Stimulated activated CD8-positive, alpha-beta memory T cell treated with anti-CD3 and anti-CD28 coated beads, Interleukin-2, amount 100 ng/mL, for 1 hour (primary cell): ENCODE data around the gene PNP.
"Not testable (repeated sequence)": the region's sequence is repeated elsewhere in the genome, so short reads cannot be mapped to it uniquely, and the experiment has no call there.

Experiments
- DNase-seq, 2 donors: peaks; one replicate each; pipeline ENCODE4 v3.0.0-alpha.2; 2020; ENCODE audit warnings: low read depth in 2 of 2

The PNP gene

DNA sequence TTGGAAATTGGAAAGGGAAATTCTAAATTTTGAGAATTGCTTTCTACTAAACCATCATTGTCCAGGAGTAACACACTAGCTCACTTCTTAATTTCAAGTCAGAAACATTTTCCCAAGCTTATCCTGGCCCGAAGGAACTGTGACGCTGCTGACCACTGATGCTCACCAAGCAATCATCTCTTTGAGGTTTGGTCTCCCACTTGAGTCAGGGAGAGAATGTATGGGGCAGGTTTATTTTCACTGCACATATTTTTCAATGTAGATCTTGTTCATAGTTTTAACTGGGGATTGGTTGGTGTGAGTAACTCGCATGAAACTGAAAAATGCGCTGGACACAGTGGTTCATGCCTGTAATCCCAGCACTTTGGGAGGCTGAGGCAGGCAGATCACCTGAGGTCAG lies 23.3 kb downstream of the PNP start:
- DNase-seq = no peak

DNA sequence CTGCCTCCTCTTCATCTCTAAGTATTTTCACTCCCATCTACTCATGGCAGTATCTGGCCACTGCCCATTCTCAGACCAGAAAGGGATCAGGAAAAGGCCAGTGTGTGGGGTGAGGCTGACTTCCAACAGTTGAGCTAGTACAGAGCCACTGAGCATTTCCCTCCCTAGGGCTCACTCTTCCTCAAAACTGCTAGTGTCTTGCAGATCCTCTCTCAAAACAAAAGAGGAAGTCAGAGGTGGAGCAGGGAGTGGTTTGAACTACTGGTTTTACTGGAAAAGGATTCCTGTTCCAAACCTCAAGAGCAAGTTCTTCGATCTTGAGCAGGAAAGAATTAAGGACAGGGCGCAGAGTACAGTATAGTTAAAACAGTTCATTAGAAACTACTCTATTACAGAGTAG lies 24.4 kb downstream of the PNP start:
- DNase-seq = no peak

DNA sequence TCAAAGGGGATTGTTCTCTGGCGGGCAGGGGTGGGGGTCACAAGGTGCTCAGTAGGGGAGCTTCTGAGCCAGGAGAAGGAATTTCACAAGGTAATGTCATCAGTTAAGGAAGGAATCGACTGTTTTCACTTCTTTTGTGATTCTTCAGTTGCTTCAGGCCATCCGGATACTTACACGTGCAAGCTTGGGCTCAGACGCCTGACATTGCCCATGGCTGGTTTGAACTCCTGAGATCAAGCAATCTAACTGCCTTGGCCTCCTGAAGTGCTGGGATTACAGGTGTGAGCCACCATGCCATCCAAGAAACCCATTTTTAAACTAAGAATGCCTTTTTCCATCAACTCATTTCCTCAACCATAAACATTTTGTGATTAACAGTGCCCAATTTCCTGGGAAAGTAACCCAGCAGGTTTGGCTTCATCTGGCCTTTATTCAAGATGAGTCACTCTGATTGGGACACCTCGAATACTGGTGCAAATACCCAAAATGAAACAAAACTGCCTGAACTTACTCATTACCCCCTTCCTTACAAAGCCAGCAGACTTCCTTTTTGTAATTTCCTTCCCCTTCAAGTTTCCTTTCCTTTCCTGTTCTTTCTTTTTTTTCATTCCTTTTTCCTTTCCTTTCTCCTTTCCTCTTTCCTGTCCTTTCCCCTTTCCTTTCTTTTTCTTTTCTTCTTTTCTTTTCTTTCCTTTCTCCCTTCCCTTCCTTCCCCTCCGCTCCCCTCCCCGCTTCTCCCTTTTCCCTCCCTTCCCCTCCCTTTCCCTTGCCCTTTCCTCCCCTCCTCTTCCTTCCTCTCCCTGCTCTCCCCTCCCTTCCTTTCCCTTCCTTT lies 25.9 kb downstream of the PNP start:
- DNase-seq = no peak

DNA sequence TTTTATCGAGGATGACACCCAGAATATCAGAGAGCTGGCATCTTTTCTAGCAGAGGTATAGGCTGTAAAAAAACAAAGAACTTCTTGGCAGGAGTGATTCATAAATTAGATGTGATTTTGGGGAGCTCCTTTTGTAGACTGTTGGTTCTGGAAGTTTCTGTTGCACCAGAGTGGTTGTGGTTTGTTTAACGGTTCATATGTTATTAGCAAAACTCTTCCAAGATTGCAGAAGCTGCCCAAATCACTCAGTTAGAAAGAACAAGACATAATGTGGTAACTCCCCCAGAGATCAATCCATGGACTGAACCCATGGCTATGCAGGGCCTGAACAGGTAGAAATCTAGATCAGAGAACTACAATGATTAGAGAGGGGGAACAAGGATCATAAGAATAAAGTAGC lies 29.4 kb downstream of the PNP start:
- DNase-seq = no peak

DNA sequence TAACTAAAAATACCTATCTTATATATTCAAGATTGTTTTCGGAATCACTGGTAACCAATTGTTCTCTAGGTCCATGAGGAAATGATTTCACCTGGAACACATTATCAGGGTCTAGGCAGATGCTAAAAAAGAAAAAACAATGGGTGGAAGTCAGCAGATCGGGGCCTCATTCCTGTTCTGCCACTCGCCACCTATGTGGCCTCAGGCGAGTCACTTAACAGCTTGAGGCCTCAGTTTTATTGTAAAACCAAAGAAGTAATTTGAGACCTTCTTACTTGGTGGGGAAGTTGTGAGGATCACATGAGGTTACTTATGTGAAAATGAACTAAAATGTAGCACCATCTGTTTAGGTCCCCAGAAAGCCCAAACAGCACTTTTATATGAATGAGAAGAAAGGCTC lies 29.9 kb downstream of the PNP start:
- DNase-seq = no peak

DNA sequence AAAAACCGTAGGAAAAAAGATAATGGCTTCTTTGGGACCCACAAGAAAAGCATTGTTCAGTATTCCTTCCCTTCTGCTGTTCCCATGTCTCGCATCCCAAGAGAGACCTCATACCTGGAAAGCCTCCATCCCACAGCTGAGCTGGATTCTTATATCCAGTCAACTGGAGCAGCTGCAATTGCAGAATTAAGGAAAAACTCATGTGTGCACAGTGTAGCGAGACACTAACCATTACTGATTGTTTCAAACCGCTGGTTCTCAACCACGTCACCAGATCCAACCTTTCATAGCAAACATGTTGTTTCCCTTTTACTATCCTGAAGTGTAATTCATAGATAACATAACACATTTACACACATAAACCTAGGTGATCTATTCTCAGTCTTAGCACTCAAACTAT lies 30.7 kb downstream of the PNP start:
- no peak for DNase-seq

DNA sequence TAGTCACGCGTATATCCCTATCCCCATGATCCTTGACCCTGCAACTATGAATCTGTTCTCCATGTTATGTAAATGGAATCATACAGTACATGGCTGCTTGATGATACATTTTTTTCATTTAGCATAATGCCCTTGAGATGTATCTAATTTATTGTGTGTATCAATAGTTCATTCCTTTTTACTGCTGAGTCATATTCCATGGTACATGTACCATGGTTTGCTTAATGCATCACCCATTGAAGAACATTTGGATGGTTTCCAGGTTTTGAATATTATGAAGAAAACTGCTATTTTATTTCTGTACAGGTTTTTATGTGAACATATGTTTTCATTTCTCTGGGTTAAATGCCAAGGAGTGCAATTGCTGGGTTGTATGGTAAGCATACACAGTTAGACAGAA lies 32.1 kb downstream of the PNP start:
- no peak for DNase-seq

DNA sequence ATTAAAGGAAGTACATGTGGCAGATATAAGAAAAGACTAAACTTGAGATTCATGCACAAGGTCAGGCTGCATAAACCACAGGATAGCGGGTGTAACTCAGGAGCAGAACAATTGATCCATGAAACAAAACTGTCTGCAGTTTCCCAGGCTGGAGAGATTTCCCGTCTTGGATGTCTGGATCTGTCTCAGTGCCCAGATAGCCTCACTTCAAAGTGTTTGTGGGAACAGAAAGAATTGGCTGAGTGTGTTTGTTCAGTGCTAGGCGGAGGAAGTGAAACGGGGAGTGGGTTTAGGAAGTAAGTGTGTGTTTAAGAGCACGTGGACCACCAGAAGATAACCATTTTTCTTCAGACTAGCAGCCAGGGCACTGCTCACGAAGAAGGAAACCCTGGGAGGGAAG lies 34.7 kb downstream of the PNP start:
- DNase-seq = no peak

DNA sequence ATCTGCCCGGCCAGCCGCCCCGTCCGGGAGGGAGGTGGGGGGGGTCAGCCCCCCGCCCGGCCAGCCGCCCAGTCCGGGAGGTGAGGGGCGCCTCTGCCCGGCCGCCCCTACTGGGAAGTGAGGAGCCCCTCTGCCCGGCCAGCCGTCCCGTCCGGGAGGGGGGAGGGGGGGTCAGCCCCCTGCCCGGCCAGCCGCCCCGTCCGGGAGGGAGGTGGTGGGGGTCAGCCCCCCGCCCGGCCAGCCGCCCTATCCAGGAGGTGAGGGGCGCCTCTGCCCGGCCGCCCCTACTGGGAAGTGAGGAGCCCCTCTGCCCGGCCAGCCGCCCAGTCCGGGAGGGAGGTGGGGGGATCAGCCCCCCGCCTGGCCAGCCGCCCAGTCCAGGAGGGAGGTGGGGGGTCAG lies 37.1 kb downstream of the PNP start:
- DNase-seq = not testable (repeated sequence)

DNA sequence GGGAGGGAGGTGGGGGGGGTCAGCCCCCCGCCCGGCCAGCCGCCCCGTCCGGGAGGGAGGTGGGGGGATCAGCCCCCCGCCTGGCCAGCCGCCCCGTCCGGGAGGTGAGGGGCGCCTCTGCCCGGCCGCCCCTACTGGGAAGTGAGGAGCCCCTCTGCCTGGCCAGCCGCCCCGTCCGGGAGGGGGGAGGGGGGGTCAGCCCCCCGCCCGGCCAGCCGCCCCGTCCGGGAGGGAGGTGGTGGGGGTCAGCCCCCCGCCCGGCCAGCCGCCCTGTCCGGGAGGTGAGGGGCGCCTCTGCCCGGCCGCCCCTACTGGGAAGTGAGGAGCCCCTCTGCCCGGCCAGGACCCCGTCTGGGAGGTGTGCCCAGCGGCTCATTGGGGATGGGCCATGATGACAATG lies 37.5 kb downstream of the PNP start:
- DNase-seq = not testable (repeated sequence)

DNA sequence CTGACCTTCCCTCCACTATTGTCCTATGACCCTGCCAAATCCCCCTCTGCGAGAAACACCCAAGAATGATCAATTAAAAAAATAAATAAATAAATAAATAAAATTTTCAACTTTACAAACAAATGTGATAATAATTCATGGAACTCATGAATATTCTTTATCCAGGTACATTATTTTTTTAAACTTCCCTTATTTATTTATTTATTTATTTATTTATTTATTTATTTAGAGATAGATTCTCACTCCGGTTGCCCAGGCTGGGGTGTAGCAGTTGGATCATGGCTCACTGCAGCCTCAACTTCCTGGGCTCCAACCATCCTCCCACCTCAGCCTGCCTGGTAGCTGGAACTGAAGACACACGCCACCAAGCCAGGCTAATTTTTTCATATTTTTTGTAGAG lies 38.3 kb downstream of the PNP start:
- DNase-seq = not testable (repeated sequence)

DNA sequence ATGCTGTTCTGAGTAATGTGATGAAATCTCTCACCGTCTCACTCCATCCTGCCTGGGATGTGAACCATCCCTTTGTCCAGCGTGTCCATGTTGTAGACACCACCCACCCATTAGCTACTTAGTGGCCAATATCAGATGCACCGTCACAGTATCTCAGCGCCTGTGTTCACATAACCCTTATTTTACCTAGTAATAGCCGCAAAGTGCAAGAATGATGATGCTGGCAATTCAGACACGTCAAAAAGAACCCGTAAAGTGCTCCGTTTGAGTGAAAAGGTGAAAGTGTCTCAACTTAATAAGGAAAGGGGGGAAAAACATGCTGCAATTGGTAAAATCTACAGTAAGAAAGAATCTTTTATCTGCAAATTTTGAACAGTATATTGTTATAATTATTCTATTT lies 39.2 kb downstream of the PNP start:
- no peak for DNase-seq

DNA sequence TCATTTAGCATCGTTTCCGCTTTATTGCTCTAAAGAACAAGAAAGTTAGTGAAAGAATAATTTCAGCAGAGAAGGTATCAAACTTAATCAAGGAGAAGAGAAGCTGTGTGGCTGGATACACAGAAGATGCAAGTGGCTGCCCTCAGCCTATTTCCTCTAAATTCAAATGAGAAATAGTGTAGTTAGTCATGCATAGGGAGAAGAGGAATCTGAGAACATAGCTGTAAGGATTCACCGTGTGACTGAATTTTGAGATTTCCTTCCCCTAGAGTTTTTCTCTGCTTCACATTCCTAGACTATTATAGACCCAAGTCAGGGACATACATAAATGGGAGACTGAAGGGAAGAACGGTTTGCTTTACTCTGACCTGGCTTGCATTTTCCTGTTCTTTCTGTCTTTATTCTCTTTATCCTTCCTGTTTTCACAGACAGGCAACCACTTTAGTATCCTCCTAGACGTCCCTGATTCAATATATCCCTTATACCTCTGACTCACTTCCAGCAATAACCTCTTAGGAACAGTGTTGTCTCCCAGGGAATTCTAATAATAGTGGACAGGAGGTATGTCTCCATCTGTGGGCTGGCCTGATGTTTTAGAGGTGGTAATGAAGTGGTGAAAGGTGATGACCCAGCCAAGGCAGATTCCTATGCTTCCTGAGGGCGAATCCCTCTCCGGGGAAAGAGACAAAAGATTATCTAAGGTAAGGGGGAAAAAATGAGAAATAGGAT lies 43.1 kb downstream of the PNP start:
- DNase-seq = no peak

DNA sequence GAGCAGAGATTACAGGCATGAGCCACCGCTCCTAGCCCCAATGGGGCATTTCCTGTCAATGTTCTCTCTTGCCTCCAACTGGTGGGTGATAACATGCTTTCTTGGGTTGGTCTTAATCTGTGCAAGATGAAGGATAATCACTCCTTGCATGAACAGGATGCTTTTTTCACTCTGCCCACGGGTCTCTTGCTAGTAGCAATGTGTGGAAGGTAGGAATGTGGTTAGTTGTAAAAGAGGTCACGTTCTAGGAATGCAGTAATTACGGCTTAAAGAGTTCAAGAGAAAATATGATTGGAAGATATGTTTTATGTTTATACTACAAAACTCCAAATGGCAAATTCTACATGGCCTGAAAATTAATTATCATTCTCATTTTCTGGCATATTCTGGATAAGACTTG lies 46.6 kb downstream of the PNP start:
- no peak for DNase-seq

DNA sequence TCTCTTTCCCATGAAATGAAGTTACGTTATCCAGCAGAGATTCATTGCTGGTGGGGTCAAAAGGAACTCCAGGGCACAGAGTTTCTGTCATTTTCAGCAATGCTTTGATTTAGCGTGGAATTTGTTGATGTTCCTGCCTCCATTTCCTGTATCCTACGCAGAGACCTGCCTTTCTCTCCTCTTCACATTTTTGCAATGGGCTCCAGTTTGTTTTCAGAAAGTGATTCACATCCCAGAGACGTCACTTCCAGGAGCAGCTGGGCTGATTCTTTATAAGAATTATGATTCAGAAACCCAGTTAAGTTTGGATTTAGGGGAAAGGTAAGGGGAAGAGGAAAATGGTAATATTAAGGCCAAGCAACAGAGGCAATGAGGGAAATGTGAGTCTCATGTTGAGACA lies 47.7 kb downstream of the PNP start:
- no peak for DNase-seq

DNA sequence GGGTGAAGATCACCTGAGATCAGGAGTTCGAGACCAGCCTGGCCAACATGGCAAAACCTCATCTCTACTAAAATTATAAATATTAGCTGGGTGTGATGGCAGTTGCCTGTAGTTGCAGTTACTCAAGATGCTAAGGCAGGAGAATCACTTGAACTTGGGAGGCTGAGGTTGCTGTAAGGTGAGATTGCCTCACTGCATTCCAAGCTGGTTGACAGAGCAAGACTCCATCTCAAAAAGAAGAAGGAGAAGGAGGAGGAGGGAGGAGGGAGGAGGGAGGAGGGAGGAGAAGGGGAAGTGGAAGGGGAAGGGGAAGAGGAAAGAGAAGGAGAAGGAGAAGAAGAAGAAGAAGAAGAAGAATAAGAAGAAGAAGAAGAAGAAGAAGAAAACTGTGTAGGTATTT lies 53.1 kb downstream of the PNP start:
- no peak for DNase-seq

DNA sequence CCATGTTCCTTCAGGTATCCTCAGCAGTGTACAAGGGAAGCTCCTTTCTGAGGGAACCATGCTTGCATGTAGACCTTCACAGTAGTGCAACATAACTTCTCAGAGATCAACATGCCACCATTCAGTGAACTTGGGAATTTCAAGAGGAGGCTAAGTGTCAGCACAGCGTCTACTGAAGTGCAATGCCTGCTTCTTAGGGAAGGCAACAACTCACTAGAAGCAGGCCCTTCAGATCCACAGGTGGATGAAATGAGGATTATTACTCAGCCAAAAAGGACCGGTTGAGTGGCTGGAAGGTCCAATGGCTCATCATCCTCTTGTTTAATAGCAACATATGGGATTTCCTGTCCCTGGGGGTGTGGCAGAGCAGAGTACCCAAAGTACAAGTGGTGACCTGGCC lies 54.8 kb downstream of the PNP start:
- no peak for DNase-seq
